H9 (cell line): ENCODE results near the gene TSC1. TPM values are rescaled to one million over a fixed set of nuclear protein-coding genes. Genes with fewer than 3 reads are reported as not detected.

Source experiments
- DNase-seq: peaks from one replicate; pipeline ENCODE4 v3.0.0-alpha.2; 2017
- H2AFZ ChIP-seq: one replicate; pipeline ENCODE4 v1.6.1; 2013; ENCODE audit warnings: mild to moderate bottlenecking, low read length, control low read depth, moderate library complexity
- H2AK5ac ChIP-seq: 2 replicates; pipeline ENCODE4 v1.6.1; 2013; ENCODE audit warnings: low read length, control low read depth, mixed read lengths; ENCODE audit not compliant: insufficient read length
- H2BK120ac ChIP-seq: one replicate; pipeline ENCODE4 v1.6.1; 2013; ENCODE audit warnings: low read depth, mild to moderate bottlenecking, low read length, control low read depth, inconsistent platforms; ENCODE audit not compliant: poor library complexity, severe bottlenecking
- H2BK12ac ChIP-seq: 2 replicates; pipeline ENCODE4 v1.6.1; 2013; ENCODE audit warnings: low read length, control low read depth, mixed read lengths, low read depth; ENCODE audit not compliant: insufficient read length
- H2BK15ac ChIP-seq: 2 replicates; pipeline ENCODE4 v1.6.1; 2013; ENCODE audit warnings: low read depth, low read length, control low read depth
- H2BK20ac ChIP-seq: one replicate; pipeline ENCODE4 v1.6.1; 2013; ENCODE audit warnings: low read depth, mild to moderate bottlenecking, low read length, control low read depth, inconsistent platforms; ENCODE audit not compliant: poor library complexity, severe bottlenecking
- H2BK5ac ChIP-seq: 2 replicates; pipeline ENCODE4 v1.6.1; 2013; ENCODE audit warnings: low read length, control low read depth, mixed read lengths; ENCODE audit not compliant: insufficient read length
- H3K14ac ChIP-seq: 2 replicates; pipeline ENCODE4 v1.6.1; 2013; ENCODE audit warnings: low read length, control low read depth; ENCODE audit not compliant: insufficient read depth
- H3K18ac ChIP-seq: 2 replicates; pipeline ENCODE4 v1.6.1; 2013; ENCODE audit warnings: low read depth, mild to moderate bottlenecking, mixed read lengths, low read length, control low read depth; ENCODE audit not compliant: insufficient read length
- H3K23ac ChIP-seq: 2 replicates; pipeline ENCODE4 v1.6.1; 2013; ENCODE audit warnings: low read length, control low read depth, mixed read lengths, low read depth; ENCODE audit not compliant: insufficient read length
- H3K23me2 ChIP-seq: 2 replicates; pipeline ENCODE4 v1.6.1; 2013; ENCODE audit warnings: low read depth, mild to moderate bottlenecking, mixed read lengths, low read length, control low read depth; ENCODE audit not compliant: insufficient read length, poor library complexity, severe bottlenecking
- H3K27ac ChIP-seq: 2 replicates; pipeline ENCODE4 v1.5.1; 2013; ENCODE audit warnings: low read length, control low read depth, mixed read lengths, low read depth; ENCODE audit not compliant: insufficient read length
- H3K27me3 ChIP-seq: 2 replicates; pipeline ENCODE4 v1.6.1; 2013; ENCODE audit warnings: low read length, control low read depth, inconsistent platforms; ENCODE audit not compliant: insufficient read depth
- H3K4ac ChIP-seq: 2 replicates; pipeline ENCODE4 v1.6.1; 2013; ENCODE audit warnings: low read depth, mild to moderate bottlenecking, control low read depth, inconsistent platforms, low read length, moderate library complexity
- H3K4me1 ChIP-seq: 2 replicates; pipeline ENCODE4 v1.6.1; 2013; ENCODE audit warnings: low read length, control low read depth, inconsistent platforms; ENCODE audit not compliant: insufficient read depth
- H3K4me2 ChIP-seq: 2 replicates; pipeline ENCODE4 v1.6.1; 2013; ENCODE audit warnings: low read length, control low read depth, mixed read lengths; ENCODE audit not compliant: insufficient read length, insufficient read depth
- H3K56ac ChIP-seq: 2 replicates; pipeline ENCODE4 v1.6.1; 2013; ENCODE audit warnings: low read depth, mild to moderate bottlenecking, mixed read lengths, low read length, control low read depth; ENCODE audit not compliant: insufficient read length
- H3K79me1 ChIP-seq: 2 replicates; pipeline ENCODE4 v1.6.1; 2013; ENCODE audit warnings: low read depth, mild to moderate bottlenecking, moderate library complexity, low read length, control low read depth, inconsistent platforms; ENCODE audit not compliant: insufficient read depth, poor library complexity, severe bottlenecking
- H3K79me2 ChIP-seq: 2 replicates; pipeline ENCODE4 v1.6.1; 2013; ENCODE audit warnings: low read length, control low read depth, inconsistent platforms; ENCODE audit not compliant: insufficient read depth
- H3K9ac ChIP-seq: 2 replicates; pipeline ENCODE4 v1.6.1; 2013; ENCODE audit warnings: low read length, control low read depth, mixed read lengths; ENCODE audit not compliant: insufficient read length; ENCODE audit errors: extremely low read depth
- H3K9me3 ChIP-seq: one replicate; pipeline ENCODE4 v1.6.1; 2013; ENCODE audit warnings: low read depth, low read length, inconsistent platforms; ENCODE audit not compliant: control insufficient read depth
- H3T11ph ChIP-seq: one replicate; pipeline ENCODE4 v1.6.1; 2013; ENCODE audit warnings: mild to moderate bottlenecking, low read length, control low read depth, inconsistent platforms
- H4K20me1 ChIP-seq: one replicate; pipeline ENCODE4 v1.6.1; 2013; ENCODE audit not compliant: control insufficient read depth, insufficient read length, insufficient read depth
- H4K5ac ChIP-seq: 2 replicates; pipeline ENCODE4 v1.6.1; 2013; ENCODE audit warnings: low read depth, mild to moderate bottlenecking, mixed read lengths, low read length, control low read depth; ENCODE audit not compliant: insufficient read length
- H4K8ac ChIP-seq: replicated peaks from 2 replicates; pipeline ENCODE4 v1.6.1; 2013; ENCODE audit warnings: low read length, control low read depth, mixed read lengths, low read depth; ENCODE audit not compliant: insufficient read length
- H4K91ac ChIP-seq: 2 replicates; pipeline ENCODE4 v1.6.1; 2013; ENCODE audit warnings: low read depth, mild to moderate bottlenecking, moderate library complexity, mixed read lengths, low read length, control low read depth; ENCODE audit not compliant: insufficient read length
- H3K27ac Mint-ChIP-seq, 3 experiments: 2 replicates in 2 of 3; 3 replicates in 1 of 3; pipeline ENCODE4 v1.8.0; 2020 to 2021; ENCODE audit warnings: mixed read lengths in 3 of 3, mild to moderate bottlenecking in 1 of 3, moderate library complexity in 1 of 3
- H3K27me3 Mint-ChIP-seq: 2 replicates; pipeline ENCODE4 v1.8.0; 2021; ENCODE audit warnings: low read depth, mild to moderate bottlenecking, moderate library complexity, mixed read lengths
- H3K36me3 Mint-ChIP-seq, 3 experiments: 2 replicates in 2 of 3; 3 replicates in 1 of 3; pipeline ENCODE4 v1.8.0; 2020 to 2021; ENCODE audit warnings: low read depth in 3 of 3, mixed read lengths in 3 of 3; ENCODE audit not compliant: insufficient read depth in 1 of 3
- H3K4me1 Mint-ChIP-seq, 2 experiments: 2 replicates each; pipeline ENCODE4 v1.8.0; 2020; ENCODE audit warnings: mixed read lengths in 2 of 2
- H3K4me3 Mint-ChIP-seq, 2 experiments: 2 replicates in 1 of 2; 3 replicates in 1 of 2; pipeline ENCODE4 v1.8.0; 2020 to 2021; ENCODE audit warnings: mild to moderate bottlenecking in 2 of 2, mixed read lengths in 2 of 2, moderate library complexity in 1 of 2
- H3K9me3 Mint-ChIP-seq, 2 experiments: 2 replicates in 1 of 2; 3 replicates in 1 of 2; pipeline ENCODE4 v1.8.0; 2020; ENCODE audit warnings: mild to moderate bottlenecking in 2 of 2, mixed read lengths in 2 of 2, moderate library complexity in 1 of 2
- WGBS: extraction: QIAGEN DNeasy Blood & Tissue Kit; methylation state at CpG from one replicate; pipeline ENCODE4 v1.1.7; 2013; ENCODE audit warnings: missing lambda C conversion rate, low lambda C conversion rate, mixed read lengths; ENCODE audit not compliant: insufficient read length; ENCODE audit errors: extremely low coverage; 5-methylcytosine and 5-hydroxymethylcytosine counted together
- total RNA-seq: library from RNA; stranded (reverse); gene quantifications from 2 replicates; pipeline ENCODE4 v1.2.1, GENCODE V29; 2021
- TF ChIP-seq, protein P1 (sequence below): fragments of 200-600 bp; sonication (generic); conservative IDR thresholded peaks from 3 replicates; pipeline ENCODE4 v1.8.0; 2021; ENCODE audit warnings: antibody characterized with exemption, mild to moderate bottlenecking

Gene TSC1
- total RNA-seq, 1 experiment from 2014 or later = 32.7 TPM

DNA sequence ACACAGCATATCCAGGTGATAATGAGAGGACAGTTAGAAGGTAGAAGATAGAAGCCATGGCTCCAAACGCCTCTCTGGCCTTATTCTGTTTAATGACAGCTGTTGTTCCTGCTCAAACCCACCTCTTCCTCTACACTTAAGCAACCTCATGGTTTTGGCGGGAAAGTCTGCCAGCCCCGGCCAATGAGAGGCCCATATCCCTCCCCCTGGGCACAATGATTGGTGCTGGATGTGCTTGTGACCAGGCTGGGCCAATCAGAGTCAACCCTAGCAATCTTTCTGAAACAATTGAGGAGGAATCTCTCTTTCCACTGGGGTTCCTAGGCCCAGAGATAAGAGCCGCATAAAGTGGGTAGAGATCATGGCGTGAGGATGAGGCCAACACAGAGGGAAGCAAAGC is 29.3 kb upstream of the TSC1 start:
- no peak overlapping the region for H3K27ac ChIP-seq
- no CpG with 5 or more reads among the region's 5 CpGs for WGBS

More for the DNA sequence above, 29.3 kb upstream of the TSC1 start:
- Histone ChIP-seq H3K18ac (no peak overlapping the region), H3K56ac (no peak overlapping the region), H2BK15ac (no peak overlapping the region), H3K9ac (no peak overlapping the region), H4K5ac (no peak overlapping the region), H4K91ac (no peak overlapping the region), H3K79me2 (no peaks in the 10 kb centered on the region), H3K4me1 (no peaks in the 10 kb centered on the region), H2AK5ac (no peak overlapping the region), H3K9me3 (no peaks in the 10 kb centered on the region), H2BK12ac (no peak overlapping the region), H3K4me2 (no peak overlapping the region), H3K4ac (no peak overlapping the region), H3K27me3 (peaks cover 3% of the 10 kb centered on the region; the same call in 1 of the 2 replicates), H3K23me2 (no peaks in the 10 kb centered on the region), H3K79me1 (no peaks in the 10 kb centered on the region), H4K8ac (no peak overlapping the region), H2BK120ac (no peak overlapping the region), H3T11ph (no peak overlapping the region), H2AFZ (no peak overlapping the region), H4K20me1 (no peaks in the 10 kb centered on the region), H3K23ac (no peak overlapping the region), H3K14ac (no peak overlapping the region), H2BK5ac (no peak overlapping the region), H2BK20ac (no peak overlapping the region)
- H3K4me3 Mint-ChIP-seq = no peak overlapping the region
- TF ChIP-seq, protein P1, sequence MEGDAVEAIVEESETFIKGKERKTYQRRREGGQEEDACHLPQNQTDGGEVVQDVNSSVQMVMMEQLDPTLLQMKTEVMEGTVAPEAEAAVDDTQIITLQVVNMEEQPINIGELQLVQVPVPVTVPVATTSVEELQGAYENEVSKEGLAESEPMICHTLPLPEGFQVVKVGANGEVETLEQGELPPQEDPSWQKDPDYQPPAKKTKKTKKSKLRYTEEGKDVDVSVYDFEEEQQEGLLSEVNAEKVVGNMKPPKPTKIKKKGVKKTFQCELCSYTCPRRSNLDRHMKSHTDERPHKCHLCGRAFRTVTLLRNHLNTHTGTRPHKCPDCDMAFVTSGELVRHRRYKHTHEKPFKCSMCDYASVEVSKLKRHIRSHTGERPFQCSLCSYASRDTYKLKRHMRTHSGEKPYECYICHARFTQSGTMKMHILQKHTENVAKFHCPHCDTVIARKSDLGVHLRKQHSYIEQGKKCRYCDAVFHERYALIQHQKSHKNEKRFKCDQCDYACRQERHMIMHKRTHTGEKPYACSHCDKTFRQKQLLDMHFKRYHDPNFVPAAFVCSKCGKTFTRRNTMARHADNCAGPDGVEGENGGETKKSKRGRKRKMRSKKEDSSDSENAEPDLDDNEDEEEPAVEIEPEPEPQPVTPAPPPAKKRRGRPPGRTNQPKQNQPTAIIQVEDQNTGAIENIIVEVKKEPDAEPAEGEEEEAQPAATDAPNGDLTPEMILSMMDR = no peak
- H3K27me3 Mint-ChIP-seq = peaks cover 54% of the 10 kb centered on the region
- H3K27ac Mint-ChIP-seq = no peak overlapping the region
- H3K9me3 Mint-ChIP-seq = no peaks in the 10 kb centered on the region; a peak in 1 of 5 replicates
- no peaks in the 10 kb centered on the region for H3K36me3 Mint-ChIP-seq
- DNase-seq = no peak
- H3K4me1 Mint-ChIP-seq = peaks cover 4 to 18% of the 10 kb centered on the region in 2 experiments
